B cell (primary cell): Measurements from ENCODE around the gene DAZAP1. TPM values are rescaled to one million over a fixed set of nuclear protein-coding genes. Genes with fewer than 3 reads are reported as not detected.

Source experiments
- ATAC-seq: fragments of 200-7000 bp; cut with Tn5 transposase; one replicate; pipeline ENCODE4 v1.10.0; 2021; ENCODE audit warnings: low read depth, mild to moderate bottlenecking, moderate number of reproducible peaks, moderate library complexity
- CTCF ChIA-PET: fragments of 350-600 bp; sonication (Branson Sonifier 250); formaldehyde crosslinking; loops from one replicate; lab custom pipeline; 2021; ENCODE audit warnings: antibody characterized with exemption, inconsistent platforms; lab: Charles Lee
- POLR2A ChIA-PET: fragments of 350-600 bp; sonication (Branson Sonifier 250); formaldehyde crosslinking; loops from one replicate; lab custom pipeline; 2021; ENCODE audit warnings: antibody characterized with exemption; lab: Charles Lee
- DNase-seq: peaks from one replicate; pipeline ENCODE4 v3.0.0; 2013
- H2AFZ ChIP-seq: 2 replicates; pipeline ENCODE4 v1.6.1; 2012; ENCODE audit warnings: mild to moderate bottlenecking, low read depth, low read length; ENCODE audit not compliant: insufficient read depth, poor library complexity, severe bottlenecking
- H3K27ac ChIP-seq, 2 donors: 1 replicate in 1 of 2; 2 replicates in 1 of 2; pipeline ENCODE4 v1.5.1; 2012 to 2013; ENCODE audit warnings: low read length in 2 of 2, mild to moderate bottlenecking in 2 of 2, moderate library complexity in 1 of 2
- H3K27me3 ChIP-seq, 4 experiments: fragments of 200-600 bp in 1 of 4; sonication (generic) in 1 of 4; replicated peaks in 1 of 4; 1 replicate in 2 of 4; 2 replicates in 2 of 4; pipeline versions ENCODE4 v1.6.1 to v1.7.0; 2013 to 2016; ENCODE audit warnings: low read length in 3 of 4, mild to moderate bottlenecking in 2 of 4, mixed read lengths in 1 of 4, moderate library complexity in 1 of 4; ENCODE audit not compliant: insufficient read depth in 4 of 4, control insufficient read depth in 3 of 4; ENCODE audit errors: control extremely low read depth in 1 of 4
- H3K36me3 ChIP-seq, 2 experiments: replicated peaks in 1 of 2; 1 replicate in 1 of 2; 2 replicates in 1 of 2; pipeline versions ENCODE4 v1.6.1 to v1.7.1; 2013; ENCODE audit warnings: low read length in 1 of 2; ENCODE audit not compliant: insufficient read depth in 2 of 2, control insufficient read depth in 1 of 2; ENCODE audit errors: control extremely low read depth in 1 of 2, extremely low read depth in 1 of 2
- H3K4me1 ChIP-seq, 2 donors: fragments of 200-600 bp in 1 of 2; sonication (generic) in 1 of 2; 1 replicate in 1 of 2; 2 replicates in 1 of 2; pipeline versions ENCODE4 v1.5.1 to v1.6.1; 2013 to 2017; ENCODE audit warnings: low read length in 2 of 2; ENCODE audit not compliant: control insufficient read depth in 2 of 2, insufficient read depth in 2 of 2
- H3K4me2 ChIP-seq: replicated peaks from 2 replicates; pipeline ENCODE3; 2012; ENCODE audit warnings: mild to moderate bottlenecking, low read depth, low read length; ENCODE audit not compliant: poor library complexity, severe bottlenecking
- H3K4me3 ChIP-seq, 5 experiments: fragments of 200-600 bp in 1 of 5; sonication (generic) in 1 of 5; 1 replicate in 3 of 5; 2 replicates in 2 of 5; pipeline versions ENCODE4 v1.5.1 to v1.7.0; 2011 to 2016; ENCODE audit warnings: low read length in 4 of 5, mild to moderate bottlenecking in 4 of 5, low read depth in 2 of 5, control low read depth in 1 of 5, moderate library complexity in 1 of 5; ENCODE audit not compliant: insufficient read depth in 1 of 5; ENCODE audit errors: control extremely low read depth in 1 of 5, extremely low read depth in 1 of 5
- H3K79me2 ChIP-seq: fragments of 200-600 bp; sonication (generic); one replicate; pipeline ENCODE4 v1.6.0; 2016; ENCODE audit warnings: low read length; ENCODE audit not compliant: control insufficient read depth, insufficient read depth
- H3K9ac ChIP-seq: fragments of 200-600 bp; sonication (generic); 2 replicates; pipeline ENCODE4 v1.6.1; 2017; ENCODE audit warnings: mild to moderate bottlenecking, low read length, moderate library complexity
- H3K9me3 ChIP-seq, 3 donors: one replicate each; pipeline versions ENCODE4 v1.6.1 to v1.7.1; 2013; ENCODE audit warnings: low read length in 2 of 3; ENCODE audit not compliant: control insufficient read depth in 2 of 3, insufficient read depth in 1 of 3; ENCODE audit errors: control extremely low read depth in 1 of 3
- H4K20me1 ChIP-seq: 2 replicates; pipeline ENCODE4 v1.6.0; 2012; ENCODE audit warnings: mild to moderate bottlenecking, low read length; ENCODE audit not compliant: insufficient read depth, control insufficient read depth, poor library complexity, severe bottlenecking
- H3K27ac Mint-ChIP-seq: one replicate; pipeline ENCODE4 v1.8.0; 2021; ENCODE audit warnings: mixed read lengths
- H3K27me3 Mint-ChIP-seq: one replicate; pipeline ENCODE4 v1.8.0; 2021; ENCODE audit warnings: mixed read lengths
- H3K4me1 Mint-ChIP-seq: one replicate; pipeline ENCODE4 v1.8.0; 2021; ENCODE audit warnings: mixed read lengths
- H3K4me3 Mint-ChIP-seq: one replicate; pipeline ENCODE4 v1.8.0; 2021; ENCODE audit warnings: mixed read lengths
- H3K9me3 Mint-ChIP-seq: one replicate; pipeline ENCODE4 v1.8.0; 2022; ENCODE audit warnings: mixed read lengths; ENCODE audit not compliant: insufficient read depth
- EZH2 ChIP-seq: IDR thresholded peaks from 2 replicates; pipeline ENCODE4 v1.6.1; 2012; ENCODE audit warnings: borderline replicate concordance, low read depth, mild to moderate bottlenecking, moderate library complexity, low read length; ENCODE audit not compliant: insufficient read depth, poor library complexity, severe bottlenecking
- WGBS: methylation state at CpG from one replicate; pipeline ENCODE4 v1.1.5; 2013; ENCODE audit warnings: missing lambda C conversion rate; ENCODE audit not compliant: insufficient coverage; 5-methylcytosine and 5-hydroxymethylcytosine counted together
- intact Hi-C: fragments of 100-400 bp; cut with micrococcal nuclease; formaldehyde crosslinking; loops from one replicate; pipeline ENCODE4 v1.10.0; 2022
- polyA plus RNA-seq: library from polyadenylated mRNA; depleted of rRNA; stranded (reverse); fragments of >200 nt; gene quantifications from 2 replicates; pipeline ENCODE4 v1.2.3, GENCODE V29; 2012
- total RNA-seq, 2 donors: library from RNA; stranded (reverse); fragments of 120-200 nt in 1 of 2; gene quantifications; 1 replicate in 1 of 2; 2 replicates in 1 of 2; pipeline versions ENCODE4 v1.2.3 to v1.2.4, GENCODE V29; 2013 to 2022
- TF ChIP-seq, protein P1 (sequence below): fragments of 200-600 bp; IDR thresholded peaks from one replicate; pipeline ENCODE4 v1.8.0; 2022; ENCODE audit warnings: antibody characterized with exemption, mild to moderate bottlenecking

The DAZAP1 gene
- total and polyA plus RNA-seq, 2 donors (not counting 1 experiment from before 2014, with no cell fraction given): 54.8 to 125 TPM

DNA sequence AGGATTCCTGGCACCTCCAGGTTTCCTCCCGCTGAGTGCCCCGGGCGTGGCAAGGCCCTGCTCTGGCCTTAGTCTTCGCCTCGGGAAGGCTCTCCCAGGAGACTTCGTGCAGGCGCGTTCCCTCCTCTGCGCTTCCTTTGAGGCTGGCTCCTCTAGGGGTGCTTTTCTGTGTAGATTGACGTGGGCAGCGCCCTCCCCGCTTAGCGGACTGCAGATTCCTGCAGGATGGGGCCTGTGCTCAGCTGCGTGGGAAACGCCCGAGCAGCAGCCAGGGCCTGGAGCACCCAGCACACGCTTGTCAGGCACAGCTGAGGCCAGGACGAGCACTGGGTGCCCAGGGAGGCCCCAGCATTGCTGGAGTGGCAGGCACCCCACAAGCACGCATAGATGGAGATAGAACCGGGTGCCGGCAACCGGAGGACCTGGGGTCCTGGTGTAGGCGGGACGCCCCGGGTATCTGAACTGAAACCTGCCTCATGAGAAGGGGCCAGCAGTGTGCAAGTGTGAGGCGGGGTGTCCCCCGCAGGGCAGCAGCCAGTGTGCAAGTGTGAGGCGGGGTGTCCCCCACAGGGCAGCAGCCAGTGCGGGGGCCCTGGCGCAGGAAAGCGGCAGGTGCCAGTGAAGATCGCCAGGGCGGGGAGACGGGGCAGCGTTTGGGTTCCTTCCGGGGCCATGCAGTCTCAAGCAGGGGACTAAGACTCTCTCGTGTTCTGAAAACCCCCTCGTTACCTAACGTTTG, 20.3 kb upstream of the DAZAP1 start:
- intact Hi-C loops: no loop called here
- no peaks in the 10 kb centered on the region for H3K9me3 ChIP-seq
- no peak overlapping the region for H3K9ac ChIP-seq
- ATAC-seq: no peak
- peaks cover 0 to 31% of the 10 kb centered on the region in 2 experiments for H3K36me3 ChIP-seq
- no peak overlapping the region for H3K4me3 Mint-ChIP-seq
- no peaks in the 10 kb centered on the region for H3K9me3 Mint-ChIP-seq
- H3K79me2 ChIP-seq: peaks cover 5% of the 10 kb centered on the region
- TF ChIP-seq, protein P1, sequence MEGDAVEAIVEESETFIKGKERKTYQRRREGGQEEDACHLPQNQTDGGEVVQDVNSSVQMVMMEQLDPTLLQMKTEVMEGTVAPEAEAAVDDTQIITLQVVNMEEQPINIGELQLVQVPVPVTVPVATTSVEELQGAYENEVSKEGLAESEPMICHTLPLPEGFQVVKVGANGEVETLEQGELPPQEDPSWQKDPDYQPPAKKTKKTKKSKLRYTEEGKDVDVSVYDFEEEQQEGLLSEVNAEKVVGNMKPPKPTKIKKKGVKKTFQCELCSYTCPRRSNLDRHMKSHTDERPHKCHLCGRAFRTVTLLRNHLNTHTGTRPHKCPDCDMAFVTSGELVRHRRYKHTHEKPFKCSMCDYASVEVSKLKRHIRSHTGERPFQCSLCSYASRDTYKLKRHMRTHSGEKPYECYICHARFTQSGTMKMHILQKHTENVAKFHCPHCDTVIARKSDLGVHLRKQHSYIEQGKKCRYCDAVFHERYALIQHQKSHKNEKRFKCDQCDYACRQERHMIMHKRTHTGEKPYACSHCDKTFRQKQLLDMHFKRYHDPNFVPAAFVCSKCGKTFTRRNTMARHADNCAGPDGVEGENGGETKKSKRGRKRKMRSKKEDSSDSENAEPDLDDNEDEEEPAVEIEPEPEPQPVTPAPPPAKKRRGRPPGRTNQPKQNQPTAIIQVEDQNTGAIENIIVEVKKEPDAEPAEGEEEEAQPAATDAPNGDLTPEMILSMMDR: no peak
- TF ChIP-seq EZH2: no peak
- H3K4me1 ChIP-seq: peaks cover 11 to 15% of the 10 kb centered on the region in 2 donors
- no peak overlapping the region for H3K27ac Mint-ChIP-seq
- H3K4me2 ChIP-seq: no peak overlapping the region
- ChIA-PET POLR2A (no interaction called here), CTCF (no interaction called here)
- H3K4me1 Mint-ChIP-seq: peaks cover 17% of the 10 kb centered on the region
- no peak overlapping the region for H3K4me3 ChIP-seq
- H3K27me3 ChIP-seq: no peaks in the 10 kb centered on the region
- no peak overlapping the region for H3K27ac ChIP-seq
- H3K27me3 Mint-ChIP-seq: peaks cover 3% of the 10 kb centered on the region
- 97% methylated on average over 38 of the region's 39 CpGs for WGBS
- peaks cover 5% of the 10 kb centered on the region for H4K20me1 ChIP-seq
- H2AFZ ChIP-seq: no peak overlapping the region
- no peak for DNase-seq
